Large intestine (tissue), 3 donors: ENCODE data around the gene EPS15. TPM values are rescaled to one million over a fixed set of nuclear protein-coding genes. Genes with fewer than 3 reads are reported as not detected.

Experiments used
- DNase-seq, 2 donors: peaks; one replicate each; pipeline versions ENCODE4 v3.0.0 to v3.0.0-alpha.2; 2013
- H3K27ac ChIP-seq: one replicate; pipeline ENCODE4 v1.5.1; 2013; ENCODE audit warnings: low read length
- H3K27me3 ChIP-seq: 2 replicates; pipeline ENCODE4 v1.6.1; 2013; ENCODE audit warnings: low read length; ENCODE audit not compliant: control insufficient read depth, insufficient read depth
- H3K36me3 ChIP-seq: 2 replicates; pipeline ENCODE4 v1.6.1; 2013; ENCODE audit warnings: low read length; ENCODE audit not compliant: control insufficient read depth, insufficient read depth
- H3K4me1 ChIP-seq: one replicate; pipeline ENCODE4 v1.6.1; 2013; ENCODE audit warnings: low read length; ENCODE audit not compliant: control insufficient read depth, insufficient read depth
- H3K4me3 ChIP-seq: one replicate; pipeline ENCODE4 v1.5.1; 2013; ENCODE audit warnings: low read length
- H3K9me3 ChIP-seq: one replicate; pipeline ENCODE4 v1.6.1; 2013; ENCODE audit warnings: mild to moderate bottlenecking, low read depth, low read length, moderate library complexity; ENCODE audit not compliant: control insufficient read depth
- whole genome bisulfite sequencing: methylation state at CpG from one replicate; pipeline ENCODE4 v1.1.5; 2013; ENCODE audit warnings: low lambda C conversion rate; ENCODE audit not compliant: insufficient coverage; 5-methylcytosine and 5-hydroxymethylcytosine counted together
- polyA plus RNA-seq: library from polyadenylated mRNA; unstranded; fragments of 120-200 nt; gene quantifications from one replicate; pipeline ENCODE4 v1.2.1, GENCODE V29; 2013

The EPS15 gene
- polyA plus RNA-seq, 1 donor: 34.2 TPM

GRCh38 chr1:51525295-51525694, 6.2 kb upstream of the EPS15 start:
- Histone ChIP-seq H3K36me3 (no peaks in the 10 kb centered on the region), H3K4me1 (peaks cover under 1% of the 10 kb centered on the region), H3K27me3 (no peaks in the 10 kb centered on the region), H3K27ac (no peak overlapping the region), H3K9me3 (no peaks in the 10 kb centered on the region), H3K4me3 (no peak overlapping the region)
- no peak for DNase-seq
- WGBS: 92% methylated on average over 2 of the region's 2 CpGs

- Histone ChIP-seq H3K4me1 (peaks cover 5% of the 10 kb centered on the region), H3K36me3 (no peaks in the 10 kb centered on the region), H3K9me3 (no peaks in the 10 kb centered on the region), H3K27me3 (no peaks in the 10 kb centered on the region), H3K27ac (no peak overlapping the region), H3K4me3 (no peak overlapping the region)
- no peak for DNase-seq
- WGBS: no CpG with 5 or more reads among the region's 1 CpG
Observed at GRCh38 chr1:51524817-51525216, 5.8 kb upstream of the EPS15 start.

GRCh38 chr1:51523931-51524330, 4.9 kb upstream of the EPS15 start:
- 87% methylated on average over 3 of the region's 4 CpGs for WGBS
- no peak overlapping the region for H3K27ac ChIP-seq
- no peak overlapping the region for H3K4me3 ChIP-seq

GRCh38 chr1:51520700-51521248, 1.7 kb upstream of the EPS15 start:
- Histone ChIP-seq H3K4me3 (no peak overlapping the region), H3K4me1 (peaks cover 23% of the 10 kb centered on the region), H3K9me3 (no peaks in the 10 kb centered on the region), H3K27ac (peak overlapping the region; percentile 53), H3K27me3 (no peaks in the 10 kb centered on the region), H3K36me3 (no peaks in the 10 kb centered on the region)
- WGBS: no CpG with 5 or more reads among the region's 3 CpGs
- peak in 1 of 2 donors; percentile 59 for DNase-seq

More at GRCh38 chr1:51523931-51524330, 4.9 kb upstream of the EPS15 start:
- Histone ChIP-seq H3K9me3 (no peaks in the 10 kb centered on the region), H3K4me1 (peaks cover 11% of the 10 kb centered on the region), H3K27me3 (no peaks in the 10 kb centered on the region), H3K36me3 (no peaks in the 10 kb centered on the region)
- no peak for DNase-seq

GRCh38 chr1:51519865-51520699, 1.0 kb upstream of the EPS15 start:
- DNase-seq: peak; percentile 45 to 78
- Histone ChIP-seq H3K27me3 (no peaks in the 10 kb centered on the region), H3K4me1 (peaks cover 25% of the 10 kb centered on the region), H3K9me3 (no peaks in the 10 kb centered on the region), H3K4me3 (no peak overlapping the region), H3K36me3 (no peaks in the 10 kb centered on the region), H3K27ac (peak overlapping the region; percentile 53)
- WGBS: no CpG with 5 or more reads among the region's 8 CpGs

GRCh38 chr1:51518586-51519047, 449 bp downstream of the EPS15 start:
- Histone ChIP-seq H3K27ac (peak overlapping the region; percentile 92), H3K4me3 (peak overlapping the region; percentile 82), H3K27me3 (no peaks in the 10 kb centered on the region), H3K4me1 (peaks cover 25% of the 10 kb centered on the region), H3K36me3 (no peaks in the 10 kb centered on the region), H3K9me3 (no peaks in the 10 kb centered on the region)
- WGBS: no CpG with 5 or more reads among the region's 52 CpGs
- peak; percentile 77 to 89 for DNase-seq

GRCh38 chr1:51518033-51518585, 957 bp downstream of the EPS15 start:
- Histone ChIP-seq H3K27me3 (no peaks in the 10 kb centered on the region), H3K36me3 (no peaks in the 10 kb centered on the region), H3K4me1 (peaks cover 25% of the 10 kb centered on the region), H3K4me3 (peak overlapping the region; percentile 82), H3K27ac (peak overlapping the region; percentile 89), H3K9me3 (no peaks in the 10 kb centered on the region)
- DNase-seq: peak; percentile 84 to 95
- WGBS: no CpG with 5 or more reads among the region's 20 CpGs

GRCh38 chr1:51517361-51518032, 1.6 kb downstream of the EPS15 start:
- Histone ChIP-seq H3K27me3 (no peaks in the 10 kb centered on the region), H3K4me1 (peaks cover 25% of the 10 kb centered on the region), H3K9me3 (no peaks in the 10 kb centered on the region), H3K27ac (peak overlapping the region; percentile 89), H3K36me3 (no peaks in the 10 kb centered on the region), H3K4me3 (peak overlapping the region; percentile 82)
- no peak for DNase-seq
- no CpG with 5 or more reads among the region's 7 CpGs for WGBS

GRCh38 chr1:51516649-51517158, 2.4 kb downstream of the EPS15 start:
- Histone ChIP-seq H3K4me1 (peaks cover 25% of the 10 kb centered on the region), H3K9me3 (no peaks in the 10 kb centered on the region), H3K4me3 (no peak overlapping the region), H3K36me3 (no peaks in the 10 kb centered on the region), H3K27ac (peak overlapping the region; percentile 89), H3K27me3 (no peaks in the 10 kb centered on the region)
- 0% methylated on average over 1 of the region's 2 CpGs for WGBS
- no peak for DNase-seq

- Histone ChIP-seq H3K4me1 (peaks cover 25% of the 10 kb centered on the region), H3K36me3 (no peaks in the 10 kb centered on the region), H3K27ac (no peak overlapping the region), H3K9me3 (no peaks in the 10 kb centered on the region), H3K4me3 (no peak overlapping the region), H3K27me3 (no peaks in the 10 kb centered on the region)
- no peak for DNase-seq
Observed at GRCh38 chr1:51515982-51516648, 3.0 kb downstream of the EPS15 start.
